ENCODE results near the gene AGPAT4.
A peak's percentile ranks its signal among the peaks of the same experiment; 100 is the strongest.

The AGPAT4 gene

DNA sequence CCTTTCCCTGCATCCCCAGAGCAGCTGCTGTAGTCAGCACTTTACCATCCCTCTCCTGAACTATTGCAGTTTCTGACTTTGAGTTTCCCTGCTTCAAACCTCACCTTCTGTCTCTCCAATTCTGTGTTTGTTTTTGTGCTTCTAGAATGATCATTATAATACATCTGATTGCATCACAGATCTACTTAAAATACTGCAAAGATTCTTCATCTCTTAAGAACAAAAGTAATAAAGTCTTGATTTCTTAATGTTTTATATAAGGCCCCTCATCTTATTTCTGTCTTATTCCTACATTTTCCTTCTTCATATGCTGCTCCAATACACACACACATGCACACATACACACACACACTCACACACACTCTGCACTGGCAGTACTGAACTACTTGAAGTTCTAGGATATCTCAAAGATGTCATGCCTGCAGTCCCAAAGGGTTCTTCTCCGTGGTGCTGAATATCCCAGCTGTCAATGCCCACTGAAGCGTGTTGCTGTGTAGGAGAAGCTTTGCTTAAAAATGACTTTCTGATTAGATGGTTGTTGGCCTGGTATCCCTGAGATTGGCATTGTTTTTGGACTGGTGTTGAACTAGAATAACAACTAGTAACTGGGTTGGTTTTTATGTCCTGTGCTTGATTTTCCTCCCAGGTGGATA lies 185.1 kb downstream of the AGPAT4 start:
- no peak overlapping the region for H3K4me3 ChIP-seq (replicated peaks in 1 of 2; ENCODE audit: low read depth in 2 of 2, low read length in 2 of 2)
- TF ChIP-seq CTCF (IDR thresholded peaks at IDR 0.05; ENCODE audit: low read depth, low read length) = no peak
- no peak for DNase-seq (ENCODE audit: low read depth in 2 of 2)

GRCh38 chr6:161085246-161085645 lies 188.6 kb downstream of the AGPAT4 start:
- TF ChIP-seq CTCF (IDR thresholded peaks at IDR 0.05; ENCODE audit: low read depth, low read length) = no peak
- DNase-seq (ENCODE audit: low read depth in 2 of 2) = no peak

DNA sequence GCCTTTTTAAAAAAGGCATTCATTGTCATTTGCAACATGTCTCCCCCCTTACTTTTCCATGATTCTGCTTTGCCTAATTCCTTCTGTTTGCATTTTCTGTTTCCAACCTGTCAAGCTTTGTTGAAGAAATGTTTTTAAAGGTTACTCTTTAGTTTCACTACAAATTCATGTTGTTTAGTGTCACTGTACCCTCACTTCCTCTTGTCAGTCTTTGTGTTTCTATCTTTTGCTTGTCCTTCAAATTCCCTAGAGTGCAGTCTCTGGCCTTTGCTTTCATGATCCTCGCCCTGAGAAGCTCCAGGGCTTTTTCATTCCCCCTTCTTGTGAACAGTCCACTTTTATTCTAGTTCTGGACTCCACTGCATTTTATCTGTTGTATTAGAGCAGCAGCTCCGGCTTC lies 191.6 kb downstream of the AGPAT4 start:
- no peak overlapping the region for H3K4me3 ChIP-seq (replicated peaks in 1 of 2; ENCODE audit: low read depth in 2 of 2, low read length in 2 of 2)
- TF ChIP-seq CTCF (IDR thresholded peaks at IDR 0.05; ENCODE audit: low read depth, low read length) = no peak
- no peak for DNase-seq (ENCODE audit: low read depth in 2 of 2)

More at GRCh38 chr6:161085246-161085645, 188.6 kb downstream of the AGPAT4 start:
- H3K4me3 ChIP-seq (replicated peaks in 1 of 2; ENCODE audit: low read depth in 2 of 2, low read length in 2 of 2) = no peak overlapping the region

DNA sequence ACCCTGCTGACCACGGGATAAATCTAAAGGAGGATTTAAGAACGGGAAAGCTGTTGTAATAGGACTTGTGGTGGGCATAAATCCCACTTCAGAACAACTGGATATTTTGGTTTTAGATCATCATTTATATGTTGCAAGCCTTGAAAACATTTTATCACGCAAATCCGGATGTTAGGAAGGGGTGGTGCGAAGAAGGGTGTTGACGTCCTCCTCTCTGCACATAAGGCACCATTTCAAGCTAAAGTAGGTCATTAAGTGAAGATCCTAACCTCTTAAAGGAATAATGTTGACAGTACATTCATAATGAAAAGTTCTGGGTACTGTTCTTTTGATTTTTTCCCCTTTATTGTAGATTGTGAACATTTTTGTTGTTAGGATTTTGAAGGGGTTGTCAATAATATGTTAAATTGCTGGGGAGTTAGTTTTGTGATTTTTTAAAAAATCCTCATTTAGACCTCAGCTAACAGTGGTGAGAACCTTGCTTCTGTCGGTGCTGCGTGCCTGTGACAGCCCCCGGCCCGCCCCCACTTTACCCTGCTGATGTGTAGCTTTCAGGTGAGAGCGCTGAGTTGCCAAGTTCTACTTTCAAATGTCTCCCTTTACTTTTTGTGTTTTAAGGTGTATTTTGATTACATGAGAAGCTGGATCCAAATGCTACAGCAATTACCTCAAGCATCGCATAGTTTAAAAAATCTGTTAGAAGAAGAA lies 193.4 kb downstream of the AGPAT4 start:
- peak in 1 of 2 donors; percentile 46 for DNase-seq (ENCODE audit: low read depth in 2 of 2)
- TF ChIP-seq CTCF (IDR thresholded peaks at IDR 0.05; ENCODE audit: low read depth, low read length) = no peak
- H3K4me3 ChIP-seq (replicated peaks in 1 of 2; ENCODE audit: low read depth in 2 of 2, low read length in 2 of 2) = no peak overlapping the region
